ENCODE data around the gene CCT6B.
"Not testable (repeated sequence)": the region's sequence is repeated elsewhere in the genome, so short reads cannot be mapped to it uniquely, and the experiment has no call there.

CCT6B gene

GRCh38 chr17:34961093-34961911 lies at the start of gene CCT6B, which contains the start of gene ZNF830:
CCT6B (minus strand) TSS chr17:34961460; CDS start chr17:34961393, 67 bp downstream.
ZNF830 (plus strand) TSS chr17:34961540; CDS start chr17:34961567, 27 bp downstream.
- H3K4me3 ChIP-seq (ENCODE audit: low read depth in 1 of 2, low read length in 2 of 2), result peak within 1 kb of the TSS; percentile 84 to 100
- peak within 1 kb of the TSS; percentile 99 for H3K27ac ChIP-seq (ENCODE audit: low read depth, low read length)
- H3K9ac ChIP-seq (ENCODE audit: low read length), result peak within 1 kb of the TSS; percentile 88
- no peaks in the 10 kb centered on the region for H3K27me3 ChIP-seq (ENCODE audit: control insufficient read depth in 1 of 2, insufficient read depth in 2 of 2, low read length in 2 of 2)
- H3K9me3 ChIP-seq (ENCODE audit: low read length), result no peaks in the 10 kb centered on the region
- H3K4me1 ChIP-seq (ENCODE audit: insufficient read depth, low read length), result peaks cover 20% of the 10 kb centered on the region
- peaks cover 19% of the 10 kb centered on the region for H3K36me3 ChIP-seq (ENCODE audit: insufficient read depth, low read length)

- Histone ChIP-seq H3K9ac (ENCODE audit: low read length) (no peak overlapping the region), H3K4me3 (ENCODE audit: low read depth in 1 of 2, low read length in 2 of 2) (no peak overlapping the region), H3K27me3 (ENCODE audit: control insufficient read depth in 1 of 2, insufficient read depth in 2 of 2, low read length in 2 of 2) (no peaks in the 10 kb centered on the region), H3K4me1 (ENCODE audit: insufficient read depth, low read length) (no peaks in the 10 kb centered on the region), H3K36me3 (ENCODE audit: insufficient read depth, low read length) (peaks cover 47% of the 10 kb centered on the region), H3K9me3 (ENCODE audit: low read length) (no peaks in the 10 kb centered on the region), H3K27ac (ENCODE audit: low read depth, low read length) (no peak overlapping the region)
Observed at GRCh38 chr17:35010093-35010492, 48.8 kb upstream of the CCT6B start.

- peaks cover 44% of the 10 kb centered on the region for H3K36me3 ChIP-seq (ENCODE audit: insufficient read depth, low read length)
Observed at GRCh38 chr17:35006961-35007360, 45.7 kb upstream of the CCT6B start.

GRCh38 chr17:35006345-35006744 lies 45.1 kb upstream of the CCT6B start:
- H3K36me3 ChIP-seq (ENCODE audit: insufficient read depth, low read length), result peaks cover 44% of the 10 kb centered on the region
- no peaks in the 10 kb centered on the region for H3K27me3 ChIP-seq (ENCODE audit: control insufficient read depth in 1 of 2, insufficient read depth in 2 of 2, low read length in 2 of 2)
- no peak overlapping the region for H3K4me3 ChIP-seq (ENCODE audit: low read depth in 1 of 2, low read length in 2 of 2)
- no peaks in the 10 kb centered on the region for H3K9me3 ChIP-seq (ENCODE audit: low read length)
- H3K4me1 ChIP-seq (ENCODE audit: insufficient read depth, low read length), result peaks cover 20% of the 10 kb centered on the region
- no peak overlapping the region for H3K9ac ChIP-seq (ENCODE audit: low read length)
- H3K27ac ChIP-seq (ENCODE audit: low read depth, low read length), result no peak overlapping the region

More at GRCh38 chr17:35006961-35007360, 45.7 kb upstream of the CCT6B start:
- Histone ChIP-seq H3K27ac (ENCODE audit: low read depth, low read length) (no peak overlapping the region), H3K4me3 (ENCODE audit: low read depth in 1 of 2, low read length in 2 of 2) (no peak overlapping the region), H3K9me3 (ENCODE audit: low read length) (no peaks in the 10 kb centered on the region), H3K27me3 (ENCODE audit: control insufficient read depth in 1 of 2, insufficient read depth in 2 of 2, low read length in 2 of 2) (no peaks in the 10 kb centered on the region), H3K4me1 (ENCODE audit: insufficient read depth, low read length) (peaks cover 14% of the 10 kb centered on the region), H3K9ac (ENCODE audit: low read length) (no peak overlapping the region)

- Histone ChIP-seq H3K27ac (ENCODE audit: low read depth, low read length) (peak overlapping the region; percentile 39), H3K4me1 (ENCODE audit: insufficient read depth, low read length) (peaks cover 32% of the 10 kb centered on the region), H3K9ac (ENCODE audit: low read length) (no peak overlapping the region), H3K36me3 (ENCODE audit: insufficient read depth, low read length) (peaks cover 46% of the 10 kb centered on the region), H3K4me3 (ENCODE audit: low read depth in 1 of 2, low read length in 2 of 2) (no peak overlapping the region), H3K9me3 (ENCODE audit: low read length) (no peaks in the 10 kb centered on the region), H3K27me3 (ENCODE audit: control insufficient read depth in 1 of 2, insufficient read depth in 2 of 2, low read length in 2 of 2) (no peaks in the 10 kb centered on the region)
Observed at GRCh38 chr17:35003778-35004177, 42.5 kb upstream of the CCT6B start.

- H3K4me1 ChIP-seq (ENCODE audit: insufficient read depth, low read length), result peaks cover 39% of the 10 kb centered on the region
- H3K27me3 ChIP-seq (ENCODE audit: control insufficient read depth in 1 of 2, insufficient read depth in 2 of 2, low read length in 2 of 2), result no peaks in the 10 kb centered on the region
- H3K9me3 ChIP-seq (ENCODE audit: low read length), result no peaks in the 10 kb centered on the region
- H3K9ac ChIP-seq (ENCODE audit: low read length), result no peak overlapping the region
- H3K27ac ChIP-seq (ENCODE audit: low read depth, low read length), result peak overlapping the region; percentile 81
- peaks cover 46% of the 10 kb centered on the region for H3K36me3 ChIP-seq (ENCODE audit: insufficient read depth, low read length)
- no peak overlapping the region for H3K4me3 ChIP-seq (ENCODE audit: low read depth in 1 of 2, low read length in 2 of 2)
Observed at GRCh38 chr17:35002876-35003551, 41.8 kb upstream of the CCT6B start.

- peak overlapping the region; percentile 81 for H3K27ac ChIP-seq (ENCODE audit: low read depth, low read length)
- no peak overlapping the region for H3K4me3 ChIP-seq (ENCODE audit: low read depth in 1 of 2, low read length in 2 of 2)
- no peak overlapping the region for H3K9ac ChIP-seq (ENCODE audit: low read length)
- peaks cover 44% of the 10 kb centered on the region for H3K36me3 ChIP-seq (ENCODE audit: insufficient read depth, low read length)
- H3K27me3 ChIP-seq (ENCODE audit: control insufficient read depth in 1 of 2, insufficient read depth in 2 of 2, low read length in 2 of 2), result no peaks in the 10 kb centered on the region
- H3K9me3 ChIP-seq (ENCODE audit: low read length), result no peaks in the 10 kb centered on the region
- H3K4me1 ChIP-seq (ENCODE audit: insufficient read depth, low read length), result peaks cover 54% of the 10 kb centered on the region
Observed at GRCh38 chr17:35001549-35001948, 40.3 kb upstream of the CCT6B start.

- H3K4me3 ChIP-seq (ENCODE audit: low read depth in 1 of 2, low read length in 2 of 2); H3K27me3 ChIP-seq (ENCODE audit: control insufficient read depth in 1 of 2, insufficient read depth in 2 of 2, low read length in 2 of 2); H3K9me3 ChIP-seq (ENCODE audit: low read length); H3K9ac ChIP-seq (ENCODE audit: low read length): not testable (repeated sequence)
- Histone ChIP-seq H3K4me1 (ENCODE audit: insufficient read depth, low read length) (peaks cover 56% of the 10 kb centered on the region), H3K27ac (ENCODE audit: low read depth, low read length) (peak overlapping the region; percentile 81), H3K36me3 (ENCODE audit: insufficient read depth, low read length) (peaks cover 50% of the 10 kb centered on the region)
Observed at GRCh38 chr17:35000965-35001364, 39.7 kb upstream of the CCT6B start.

GRCh38 chr17:34999456-34999855 lies 38.2 kb upstream of the CCT6B start:
- Histone ChIP-seq H3K27ac (ENCODE audit: low read depth, low read length) (peak overlapping the region; percentile 89), H3K9ac (ENCODE audit: low read length) (no peak overlapping the region), H3K36me3 (ENCODE audit: insufficient read depth, low read length) (peaks cover 60% of the 10 kb centered on the region), H3K27me3 (ENCODE audit: control insufficient read depth in 1 of 2, insufficient read depth in 2 of 2, low read length in 2 of 2) (no peaks in the 10 kb centered on the region), H3K4me1 (ENCODE audit: insufficient read depth, low read length) (peaks cover 56% of the 10 kb centered on the region), H3K9me3 (ENCODE audit: low read length) (no peaks in the 10 kb centered on the region), H3K4me3 (ENCODE audit: low read depth in 1 of 2, low read length in 2 of 2) (no peak overlapping the region)

GRCh38 chr17:34998205-34998604 lies 36.9 kb upstream of the CCT6B start:
- peaks cover 54% of the 10 kb centered on the region for H3K4me1 ChIP-seq (ENCODE audit: insufficient read depth, low read length)
- peak overlapping the region in 1 of 2 donors; percentile 19 for H3K4me3 ChIP-seq (ENCODE audit: low read depth in 1 of 2, low read length in 2 of 2)
- peaks cover 65% of the 10 kb centered on the region for H3K36me3 ChIP-seq (ENCODE audit: insufficient read depth, low read length)
- H3K9me3 ChIP-seq (ENCODE audit: low read length), result no peaks in the 10 kb centered on the region
- H3K9ac ChIP-seq (ENCODE audit: low read length), result peak overlapping the region; percentile 35
- H3K27me3 ChIP-seq (ENCODE audit: control insufficient read depth in 1 of 2, insufficient read depth in 2 of 2, low read length in 2 of 2), result no peaks in the 10 kb centered on the region
- H3K27ac ChIP-seq (ENCODE audit: low read depth, low read length), result peak overlapping the region; percentile 89

GRCh38 chr17:34997355-34997862 lies 36.1 kb upstream of the CCT6B start:
- Histone ChIP-seq H3K9me3 (ENCODE audit: low read length) (no peaks in the 10 kb centered on the region), H3K36me3 (ENCODE audit: insufficient read depth, low read length) (peaks cover 73% of the 10 kb centered on the region), H3K27me3 (ENCODE audit: control insufficient read depth in 1 of 2, insufficient read depth in 2 of 2, low read length in 2 of 2) (no peaks in the 10 kb centered on the region), H3K27ac (ENCODE audit: low read depth, low read length) (peak overlapping the region; percentile 92), H3K4me3 (ENCODE audit: low read depth in 1 of 2, low read length in 2 of 2) (no peak overlapping the region), H3K4me1 (ENCODE audit: insufficient read depth, low read length) (peaks cover 46% of the 10 kb centered on the region), H3K9ac (ENCODE audit: low read length) (peak overlapping the region; percentile 35)
